ENCODE measurements around the gene PDE1A.

DNA sequence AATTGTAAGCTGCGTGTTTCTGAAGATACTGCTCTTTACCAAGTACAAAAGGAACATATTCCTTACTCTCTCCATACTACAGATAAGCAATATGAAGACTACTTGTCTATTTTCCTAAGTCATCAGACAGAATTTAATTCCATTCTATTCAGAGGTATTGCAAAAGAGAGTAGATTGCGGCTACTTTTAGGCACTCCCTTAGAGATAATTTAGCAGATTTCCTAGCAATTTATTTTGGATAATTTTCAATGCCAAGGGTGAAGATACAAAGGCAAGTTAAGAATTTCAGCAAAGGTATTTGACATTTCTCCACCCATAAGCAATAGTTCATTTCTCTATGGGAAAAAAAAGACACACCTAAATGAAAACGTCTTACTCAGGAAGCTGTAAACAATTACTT is 161.1 kb downstream of the PDE1A start:
- TF ChIP-seq CTCF (IDR thresholded peaks at IDR 0.05) (no peak), POLR2A (IDR thresholded peaks at IDR 0.05) (no peak)

All from adrenal gland (tissue), 5 donors.